NT2/D1 (cell line): ENCODE measurements around the gene FCN2.

Source experiments
- DNase-seq: peaks from one replicate; pipeline ENCODE4 v3.0.0-alpha.2; 2011; ENCODE audit warnings: low read depth, low spot score
- H3K27me3 ChIP-seq: 2 replicates; pipeline ENCODE4 v1.6.0; 2011; ENCODE audit warnings: mild to moderate bottlenecking; ENCODE audit not compliant: insufficient read length, insufficient read depth
- H3K36me3 ChIP-seq: 2 replicates; pipeline ENCODE4 v1.6.1; 2011; ENCODE audit warnings: mild to moderate bottlenecking, low read length, mixed read lengths; ENCODE audit not compliant: insufficient read depth, insufficient read length
- H3K4me1 ChIP-seq: 2 replicates; pipeline ENCODE4 v1.5.1; 2011; ENCODE audit not compliant: insufficient read depth, insufficient read length
- H3K4me3 ChIP-seq: 2 replicates; pipeline ENCODE4 v1.5.1; 2011; ENCODE audit warnings: low read depth; ENCODE audit not compliant: insufficient read length
- H3K9ac ChIP-seq: 2 replicates; pipeline ENCODE4 v1.6.0; 2011; ENCODE audit warnings: low read depth; ENCODE audit not compliant: insufficient read length
- H3K9me3 ChIP-seq: 2 replicates; pipeline ENCODE4 v1.5.1; 2011; ENCODE audit warnings: mild to moderate bottlenecking, low read length; ENCODE audit not compliant: insufficient read depth
- SUZ12 ChIP-seq: IDR thresholded peaks from 2 replicates; pipeline ENCODE4 v1.6.1; 2011; ENCODE audit not compliant: insufficient read length, insufficient read depth; ENCODE audit errors: extremely low read depth
- YY1 ChIP-seq: IDR thresholded peaks from 2 replicates; pipeline ENCODE4 v1.6.1; 2011; ENCODE audit not compliant: insufficient read length, insufficient read depth
- ZNF274 ChIP-seq: IDR thresholded peaks from 2 replicates; pipeline ENCODE4 v1.6.1; 2011; ENCODE audit warnings: mild to moderate bottlenecking, low read depth, low read length

Gene FCN2

GRCh38 chr9:134881313-134881670 is 682 bp downstream of the FCN2 start:
- Histone ChIP-seq H3K9ac (no peak overlapping the region), H3K27me3 (no peaks in the 10 kb centered on the region), H3K36me3 (no peaks in the 10 kb centered on the region), H3K4me3 (no peak overlapping the region), H3K4me1 (peaks cover 6% of the 10 kb centered on the region), H3K9me3 (no peaks in the 10 kb centered on the region)
- no peak for DNase-seq
- TF ChIP-seq ZNF274 (no peak), YY1 (no peak), SUZ12 (no peak)

DNA sequence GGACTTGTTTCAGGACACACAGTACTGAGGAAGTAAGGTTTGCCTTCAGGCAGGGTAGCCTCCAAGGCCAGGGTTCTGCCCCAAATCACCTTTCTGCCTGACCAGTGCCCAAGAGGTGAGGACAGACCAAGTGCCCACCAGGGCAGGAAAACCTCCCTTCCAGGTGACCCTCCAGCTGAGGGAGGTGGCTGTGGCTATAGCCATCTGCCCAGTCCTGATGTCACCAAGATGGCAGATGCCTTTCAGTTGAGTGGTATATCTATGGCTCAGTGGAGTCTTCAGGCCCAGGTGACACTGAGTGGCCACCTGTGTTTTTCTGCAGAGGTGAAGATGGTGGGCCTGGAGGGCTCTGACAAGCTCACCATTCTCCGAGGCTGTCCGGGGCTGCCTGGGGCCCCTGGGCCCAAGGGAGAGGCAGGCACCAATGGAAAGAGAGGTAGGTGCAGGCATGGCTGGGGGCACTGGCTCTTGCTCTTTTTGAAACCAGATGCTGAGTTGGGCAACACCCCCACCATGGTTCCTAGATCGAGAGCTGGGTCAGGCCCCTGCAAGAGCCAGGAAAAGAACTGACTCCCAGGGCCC is 1.7 kb downstream of the FCN2 start:
- H3K36me3 ChIP-seq, result no peaks in the 10 kb centered on the region
- DNase-seq, result no peak
- H3K4me1 ChIP-seq, result peaks cover 6% of the 10 kb centered on the region
- H3K9me3 ChIP-seq, result no peaks in the 10 kb centered on the region
- no peak overlapping the region for H3K4me3 ChIP-seq
- no peak overlapping the region for H3K9ac ChIP-seq
- TF ChIP-seq SUZ12 (no peak), ZNF274 (no peak), YY1 (no peak)
- H3K27me3 ChIP-seq, result no peaks in the 10 kb centered on the region

- H3K27me3 ChIP-seq, result no peaks in the 10 kb centered on the region
- no peak for TF ChIP-seq SUZ12
- TF ChIP-seq YY1, result no peak
Measured at GRCh38 chr9:134883040-134883782, 2.6 kb downstream of the FCN2 start.

GRCh38 chr9:134884492-134884891 is 3.9 kb downstream of the FCN2 start:
- H3K9ac ChIP-seq, result no peak overlapping the region
- no peaks in the 10 kb centered on the region for H3K9me3 ChIP-seq
- no peak for TF ChIP-seq SUZ12
- TF ChIP-seq ZNF274, result no peak
- no peak for TF ChIP-seq YY1
- H3K36me3 ChIP-seq, result no peaks in the 10 kb centered on the region
- H3K27me3 ChIP-seq, result no peaks in the 10 kb centered on the region
- peaks cover 11% of the 10 kb centered on the region for H3K4me1 ChIP-seq
- H3K4me3 ChIP-seq, result no peak overlapping the region
- no peak for DNase-seq

More at GRCh38 chr9:134883040-134883782, 2.6 kb downstream of the FCN2 start:
- H3K4me1 ChIP-seq, result peaks cover 11% of the 10 kb centered on the region
- no peak overlapping the region for H3K4me3 ChIP-seq
- DNase-seq, result no peak
- no peaks in the 10 kb centered on the region for H3K9me3 ChIP-seq
- H3K9ac ChIP-seq, result no peak overlapping the region
- no peaks in the 10 kb centered on the region for H3K36me3 ChIP-seq

- TF ChIP-seq YY1, result no peak
- TF ChIP-seq ZNF274, result no peak
- no peak for TF ChIP-seq SUZ12
- peaks cover 11% of the 10 kb centered on the region for H3K4me1 ChIP-seq
- H3K36me3 ChIP-seq, result no peaks in the 10 kb centered on the region
- no peaks in the 10 kb centered on the region for H3K27me3 ChIP-seq
- DNase-seq, result no peak
- H3K9me3 ChIP-seq, result no peaks in the 10 kb centered on the region
- H3K9ac ChIP-seq, result no peak overlapping the region
- H3K4me3 ChIP-seq, result no peak overlapping the region
Measured at GRCh38 chr9:134885001-134885678, 4.5 kb downstream of the FCN2 start.

DNA sequence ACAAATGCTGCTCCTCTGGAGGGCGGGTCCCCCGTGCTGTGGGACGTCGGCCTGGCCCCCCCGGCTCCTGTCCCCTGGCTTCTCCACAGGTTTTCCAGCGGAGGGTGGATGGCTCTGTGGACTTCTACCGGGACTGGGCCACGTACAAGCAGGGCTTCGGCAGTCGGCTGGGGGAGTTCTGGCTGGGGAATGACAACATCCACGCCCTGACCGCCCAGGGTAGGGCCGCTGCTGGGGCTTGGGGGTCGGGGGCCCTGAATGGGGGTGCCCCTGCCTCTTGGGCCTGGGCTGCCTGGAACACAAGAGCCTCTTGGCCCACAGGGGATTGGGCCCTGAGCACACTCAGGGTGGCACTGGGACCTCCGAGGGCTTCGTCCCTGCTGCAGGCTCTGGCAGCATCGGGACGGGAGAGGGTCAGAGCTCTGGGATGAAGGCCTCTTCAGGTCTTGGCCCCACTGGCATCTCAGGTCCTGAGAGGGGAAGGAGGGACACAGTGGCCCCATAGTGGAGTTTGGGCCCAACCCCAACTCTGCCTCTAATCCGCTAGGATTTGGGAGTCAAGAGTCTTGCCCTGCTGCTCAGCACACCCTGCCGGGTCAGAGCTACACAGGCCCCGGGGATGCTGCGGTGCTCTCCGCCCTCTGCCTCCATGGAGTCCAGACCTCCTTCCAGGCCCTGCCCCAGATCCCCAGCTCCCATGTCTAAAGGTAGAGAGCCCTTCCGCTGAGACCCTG is 5.2 kb downstream of the FCN2 start:
- H3K27me3 ChIP-seq, result no peaks in the 10 kb centered on the region
- no peaks in the 10 kb centered on the region for H3K9me3 ChIP-seq
- TF ChIP-seq ZNF274 (no peak), SUZ12 (no peak), YY1 (no peak)
- H3K4me1 ChIP-seq, result peaks cover 7% of the 10 kb centered on the region
- H3K36me3 ChIP-seq, result no peaks in the 10 kb centered on the region
- DNase-seq, result no peak
- H3K9ac ChIP-seq, result no peak overlapping the region
- no peak overlapping the region for H3K4me3 ChIP-seq
